SIG-M5 treated with dmso at 0.1 percent for 504 hours (cell line): ENCODE measurements around the gene SUSD6.

ENCODE experiments used
- DNase-seq: peaks from one replicate; lab custom pipeline; 2025; ENCODE audit not compliant: unreplicated experiment; lab: John Stamatoyannopoulos, UW

The SUSD6 gene

GRCh38 chr14:69670093-69670492, 58.7 kb downstream of the SUSD6 start:
- no peak for DNase-seq

- DNase-seq = no peak
Measured at GRCh38 chr14:69671365-69672030, 60.1 kb downstream of the SUSD6 start.

- no peak for DNase-seq
Measured at GRCh38 chr14:69672356-69672755, 61.0 kb downstream of the SUSD6 start.

- no peak for DNase-seq
Measured at GRCh38 chr14:69673104-69673503, 61.7 kb downstream of the SUSD6 start.

- no peak for DNase-seq
Measured at GRCh38 chr14:69673578-69674305, 62.3 kb downstream of the SUSD6 start.

- DNase-seq = no peak
Measured at GRCh38 chr14:69674546-69675244, 63.3 kb downstream of the SUSD6 start.

GRCh38 chr14:69675245-69675583, 63.8 kb downstream of the SUSD6 start:
- no peak for DNase-seq

- no peak for DNase-seq
Measured at GRCh38 chr14:69675877-69676416, 64.6 kb downstream of the SUSD6 start.

GRCh38 chr14:69676723-69677122, 65.3 kb downstream of the SUSD6 start:
- no peak for DNase-seq

GRCh38 chr14:69680297-69680696, 68.9 kb downstream of the SUSD6 start:
- DNase-seq = no peak

GRCh38 chr14:69682136-69682535, 70.7 kb downstream of the SUSD6 start:
- DNase-seq = peak; percentile 15

- DNase-seq = peak; percentile 35
Measured at GRCh38 chr14:69682621-69683263, 71.3 kb downstream of the SUSD6 start.

GRCh38 chr14:69683971-69684370, 72.6 kb downstream of the SUSD6 start:
- no peak for DNase-seq

GRCh38 chr14:69684461-69685217, 73.2 kb downstream of the SUSD6 start:
- no peak for DNase-seq

- no peak for DNase-seq
Measured at GRCh38 chr14:69685218-69685616, 73.8 kb downstream of the SUSD6 start.

GRCh38 chr14:69685716-69686115, 74.3 kb downstream of the SUSD6 start:
- DNase-seq = no peak

GRCh38 chr14:69687606-69688298, 76.4 kb downstream of the SUSD6 start:
- no peak for DNase-seq

GRCh38 chr14:69688299-69688649, 76.9 kb downstream of the SUSD6 start:
- no peak for DNase-seq

- DNase-seq = no peak
Measured at GRCh38 chr14:69690042-69690441, 78.6 kb downstream of the SUSD6 start.

- DNase-seq = no peak
Measured at GRCh38 chr14:69692594-69692993, 81.2 kb downstream of the SUSD6 start.
